ENCODE data around the gene TLN1.

The TLN1 gene

DNA sequence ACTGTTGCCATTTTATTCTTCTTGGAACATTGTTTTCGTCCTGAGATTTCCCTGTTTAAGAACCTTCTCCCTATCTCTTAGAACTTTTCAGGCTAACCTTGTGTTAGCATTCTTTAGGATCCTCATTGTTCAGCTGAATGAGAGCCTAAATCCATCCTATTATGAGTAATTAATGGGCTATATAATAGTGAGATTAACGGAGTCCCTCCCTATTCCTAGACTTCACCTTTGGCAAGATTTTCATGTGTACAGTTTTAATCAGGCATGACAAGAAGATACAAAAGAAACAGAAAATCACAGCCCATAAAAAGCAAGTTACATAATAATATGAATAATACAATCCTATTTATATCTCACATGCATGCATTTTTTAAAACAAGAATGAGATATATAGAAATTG is 31.2 kb upstream of the TLN1 start:
- no peak for DNase-seq (ENCODE audit: low read depth in 2 of 2)
- H3K4me3 ChIP-seq (replicated peaks in 1 of 2; ENCODE audit: low read depth in 2 of 2, low read length in 2 of 2), result no peak overlapping the region
- TF ChIP-seq, protein P1, sequence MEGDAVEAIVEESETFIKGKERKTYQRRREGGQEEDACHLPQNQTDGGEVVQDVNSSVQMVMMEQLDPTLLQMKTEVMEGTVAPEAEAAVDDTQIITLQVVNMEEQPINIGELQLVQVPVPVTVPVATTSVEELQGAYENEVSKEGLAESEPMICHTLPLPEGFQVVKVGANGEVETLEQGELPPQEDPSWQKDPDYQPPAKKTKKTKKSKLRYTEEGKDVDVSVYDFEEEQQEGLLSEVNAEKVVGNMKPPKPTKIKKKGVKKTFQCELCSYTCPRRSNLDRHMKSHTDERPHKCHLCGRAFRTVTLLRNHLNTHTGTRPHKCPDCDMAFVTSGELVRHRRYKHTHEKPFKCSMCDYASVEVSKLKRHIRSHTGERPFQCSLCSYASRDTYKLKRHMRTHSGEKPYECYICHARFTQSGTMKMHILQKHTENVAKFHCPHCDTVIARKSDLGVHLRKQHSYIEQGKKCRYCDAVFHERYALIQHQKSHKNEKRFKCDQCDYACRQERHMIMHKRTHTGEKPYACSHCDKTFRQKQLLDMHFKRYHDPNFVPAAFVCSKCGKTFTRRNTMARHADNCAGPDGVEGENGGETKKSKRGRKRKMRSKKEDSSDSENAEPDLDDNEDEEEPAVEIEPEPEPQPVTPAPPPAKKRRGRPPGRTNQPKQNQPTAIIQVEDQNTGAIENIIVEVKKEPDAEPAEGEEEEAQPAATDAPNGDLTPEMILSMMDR (IDR thresholded peaks at IDR 0.05; ENCODE audit: low read depth, low read length), result no peak

DNA sequence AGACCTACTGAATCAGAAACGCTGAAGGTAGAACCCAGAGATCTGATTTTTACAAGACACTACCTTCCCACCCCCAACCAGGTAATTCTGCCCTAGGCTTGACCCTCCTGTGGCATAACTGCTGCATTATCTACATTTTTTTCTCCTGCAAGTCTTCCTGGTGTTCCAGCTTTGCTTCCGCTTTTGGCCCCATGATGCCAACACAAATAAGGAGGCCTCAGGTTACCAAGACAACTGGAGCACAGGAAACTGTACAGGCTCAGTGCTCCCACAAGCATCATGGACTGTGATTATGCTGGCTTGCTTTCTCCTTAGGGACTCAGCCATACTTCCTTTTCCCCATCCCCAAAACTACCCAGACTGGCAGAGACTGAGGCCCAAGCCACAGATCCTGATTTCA is 28.7 kb upstream of the TLN1 start:
- TF ChIP-seq, protein P1 (IDR thresholded peaks at IDR 0.05; ENCODE audit: low read depth, low read length), result no peak
- no peak overlapping the region for H3K4me3 ChIP-seq (replicated peaks in 1 of 2; ENCODE audit: low read depth in 2 of 2, low read length in 2 of 2)
- DNase-seq (ENCODE audit: low read depth in 2 of 2), result peak; percentile 83 to 92

DNA sequence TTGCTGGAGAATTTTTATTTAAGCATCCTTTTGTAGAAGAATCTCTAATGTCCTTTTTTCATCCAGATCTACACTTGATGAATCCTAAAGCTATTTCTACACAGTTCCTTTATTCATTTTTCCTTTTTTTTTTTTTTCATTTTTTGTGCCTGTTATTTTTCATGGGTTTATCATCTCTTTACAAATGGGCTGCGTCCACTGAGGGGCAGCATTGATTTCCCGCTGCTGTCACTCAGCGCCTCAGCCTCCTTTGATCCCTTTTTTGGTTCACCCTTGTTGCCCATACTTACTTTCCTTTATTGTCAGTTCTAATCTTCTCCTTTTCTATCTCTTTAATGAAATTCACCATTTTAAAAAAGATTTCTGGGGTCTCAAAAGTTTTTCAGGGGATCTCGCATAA is 27.8 kb upstream of the TLN1 start:
- DNase-seq (ENCODE audit: low read depth in 2 of 2), result no peak
- no peak overlapping the region for H3K4me3 ChIP-seq (replicated peaks in 1 of 2; ENCODE audit: low read depth in 2 of 2, low read length in 2 of 2)
- TF ChIP-seq, protein P1 (IDR thresholded peaks at IDR 0.05; ENCODE audit: low read depth, low read length), result no peak

DNA sequence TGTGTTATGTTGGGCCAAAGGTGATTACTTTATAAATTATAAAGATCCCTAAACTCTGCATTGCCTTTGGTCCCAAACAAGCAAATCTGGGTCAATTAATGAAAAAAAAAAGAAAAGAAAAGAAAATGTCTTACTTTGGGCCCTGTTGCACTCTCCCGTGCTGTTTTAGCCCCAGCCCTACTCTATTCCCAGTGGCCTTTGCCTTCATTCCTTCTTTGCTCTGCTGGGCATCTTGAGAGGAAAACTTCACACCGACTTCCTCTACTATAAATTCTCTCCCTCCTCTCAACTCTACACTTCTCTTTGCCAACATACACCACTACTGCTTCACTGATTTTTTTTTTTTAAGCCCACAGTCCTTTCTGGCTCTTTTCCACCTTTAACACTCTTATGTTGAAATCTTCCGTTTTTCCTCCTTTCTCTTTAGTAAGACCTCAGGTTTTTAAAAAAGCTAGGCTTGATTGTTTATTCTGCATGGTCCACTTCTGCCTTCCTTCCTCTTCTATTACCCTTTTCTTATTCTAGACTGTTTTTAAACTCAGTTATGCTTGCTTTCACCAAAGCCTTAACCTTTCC is 26.6 kb upstream of the TLN1 start:
- TF ChIP-seq, protein P1 (IDR thresholded peaks at IDR 0.05; ENCODE audit: low read depth, low read length), result no peak
- peak; percentile 36 to 86 for DNase-seq (ENCODE audit: low read depth in 2 of 2)
- H3K4me3 ChIP-seq (replicated peaks in 1 of 2; ENCODE audit: low read depth in 2 of 2, low read length in 2 of 2), result no peak overlapping the region

DNA sequence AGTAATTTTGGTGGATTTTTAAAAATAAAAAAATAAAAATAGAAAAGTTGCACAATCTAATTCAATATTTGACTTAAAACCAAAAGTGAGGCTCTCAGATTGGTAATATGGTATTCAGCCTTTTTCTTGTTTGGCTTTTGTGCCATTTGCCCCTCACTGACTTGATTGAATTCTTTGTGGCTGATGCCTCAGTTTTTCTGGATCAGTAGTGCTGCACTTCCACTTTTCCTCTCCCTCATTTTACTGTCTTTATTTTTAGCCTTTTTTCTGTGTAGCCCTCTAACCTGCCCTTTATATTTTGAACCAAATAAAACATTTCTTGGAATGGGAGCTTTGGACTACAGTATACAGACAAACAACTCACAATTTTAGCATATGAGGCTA is 25.9 kb upstream of the TLN1 start:
- TF ChIP-seq, protein P1 (IDR thresholded peaks at IDR 0.05; ENCODE audit: low read depth, low read length), result no peak
- no peak for DNase-seq (ENCODE audit: low read depth in 2 of 2)
- no peak overlapping the region for H3K4me3 ChIP-seq (replicated peaks in 1 of 2; ENCODE audit: low read depth in 2 of 2, low read length in 2 of 2)

DNA sequence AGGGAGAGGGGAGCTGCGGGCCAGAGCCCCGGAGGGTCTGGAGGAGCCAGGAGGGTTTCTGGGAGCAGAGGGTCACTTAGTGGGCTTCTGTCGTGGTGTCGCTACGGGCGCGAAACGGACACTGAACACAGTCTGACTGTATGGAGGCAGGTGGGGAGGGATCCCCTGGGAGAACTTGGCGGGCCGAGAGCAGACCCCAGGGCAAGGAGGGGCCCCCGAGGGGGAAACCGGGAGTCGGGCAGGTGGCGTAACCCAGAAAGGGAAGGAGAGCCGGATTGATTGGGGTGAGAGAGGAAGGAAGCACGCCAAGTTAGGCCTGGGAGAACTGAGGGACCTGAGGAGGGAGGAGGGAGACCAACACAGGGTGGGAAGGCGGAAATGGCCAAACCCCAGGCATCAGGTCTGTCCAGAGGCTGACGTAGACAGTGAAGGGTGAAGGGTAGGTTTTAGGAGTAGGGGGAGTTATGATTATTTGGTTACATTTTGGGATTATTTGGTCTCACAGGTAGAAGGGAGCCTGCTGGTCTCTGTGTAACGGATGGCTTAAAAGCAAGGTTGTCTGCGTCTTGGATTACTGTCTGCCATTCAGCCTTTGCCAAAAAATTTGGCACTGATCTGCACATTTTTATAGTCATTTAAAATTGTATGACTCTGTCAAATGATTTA is 25.4 kb upstream of the TLN1 start:
- peak in 1 of 2 donors; percentile 11 for DNase-seq (ENCODE audit: low read depth in 2 of 2)
- TF ChIP-seq, protein P1 (IDR thresholded peaks at IDR 0.05; ENCODE audit: low read depth, low read length), result no peak
- H3K4me3 ChIP-seq (replicated peaks in 1 of 2; ENCODE audit: low read depth in 2 of 2, low read length in 2 of 2), result peak overlapping the region; percentile 25 to 39
